GM12878 (cell line): Measurements from ENCODE around the gene DIAPH1. TPM values are rescaled to one million over a fixed set of nuclear protein-coding genes. Genes with fewer than 3 reads are reported as not detected.

ENCODE experiments used
- ATAC-seq: fragments of 200-7000 bp; cut with Tn5 transposase; 3 replicates; pipeline ENCODE4 v1.9.1; 2020; ENCODE audit warnings: mild to moderate bottlenecking, moderate library complexity
- BruUV-seq: library from RNA; stranded (reverse); fragments of 400-500 nt; replicated peaks from 2 replicates; lab custom pipeline; 2021; lab: Mats Ljungman, UMichigan
- CTCF ChIA-PET: fragments of 300-600 bp; sonication (Branson Sonifier 250); formaldehyde crosslinking; extraction: SDS; loops from one replicate; lab custom pipeline; 2021; ENCODE audit warnings: inconsistent platforms; lab: Yijun Ruan, JAX
- POLR2A ChIA-PET: fragments of 350-600 bp; formaldehyde crosslinking; extraction: SDS; loops from one replicate; lab custom pipeline; 2021; ENCODE audit warnings: inconsistent platforms; lab: Charles Lee
- RAD21 ChIA-PET: fragments of 300-600 bp; sonication (Branson Sonifier 250); formaldehyde crosslinking; loops from one replicate; lab custom pipeline; 2023; ENCODE audit warnings: antibody characterized with exemption; ENCODE audit not compliant: unreplicated experiment; lab: Charles Lee
- SMC1A ChIA-PET: fragments of 300-600 bp; sonication (Branson Sonifier 250); formaldehyde crosslinking; loops from one replicate; lab custom pipeline; 2023; ENCODE audit not compliant: unreplicated experiment, uncharacterized antibody; lab: Charles Lee
- DNase-seq: peaks from one replicate; pipeline ENCODE4 v3.0.0-alpha.2; 2011; ENCODE audit warnings: low read depth, low spot score
- FAIRE-seq: peaks from 3 replicates; lab custom pipeline; 2011; peaks lifted over from hg19 to GRCh38; lab: Jason Lieb, UNC
- H2AFZ ChIP-seq: 2 replicates; pipeline ENCODE4 v1.6.0; 2011; ENCODE audit warnings: low read depth, low read length, control low read depth; ENCODE audit not compliant: control insufficient read depth
- H3K27ac ChIP-seq: 2 replicates; pipeline ENCODE4 v1.5.1; 2011; ENCODE audit warnings: control low read depth; ENCODE audit not compliant: control insufficient read depth, insufficient read depth
- H3K27me3 ChIP-seq, 2 experiments: replicated peaks in 1 of 2; 2 replicates each; pipeline versions ENCODE4 v1.6.0 to v1.6.1; 2011; ENCODE audit warnings: low read length in 1 of 2; ENCODE audit not compliant: control insufficient read depth in 2 of 2, insufficient read depth in 2 of 2
- H3K36me3 ChIP-seq, 2 experiments: 2 replicates each; pipeline ENCODE4 v1.5.1; 2011; ENCODE audit warnings: low read length in 1 of 2; ENCODE audit not compliant: control insufficient read depth in 2 of 2, insufficient read depth in 2 of 2
- H3K4me1 ChIP-seq: 2 replicates; pipeline ENCODE4 v1.6.1; 2011; ENCODE audit warnings: mild to moderate bottlenecking, low read length, moderate library complexity, mixed read lengths; ENCODE audit not compliant: control insufficient read depth, insufficient read depth
- H3K4me2 ChIP-seq: 2 replicates; pipeline ENCODE4 v1.6.0; 2011; ENCODE audit warnings: control low read depth; ENCODE audit not compliant: control insufficient read depth, insufficient read depth
- H3K4me3 ChIP-seq: fragments of 200-600 bp; sonication (generic); 2 replicates; pipeline ENCODE4 v1.5.1; 2016
- H3K79me2 ChIP-seq: 2 replicates; pipeline ENCODE4 v1.6.0; 2011; ENCODE audit warnings: low read length; ENCODE audit not compliant: control insufficient read depth, insufficient read depth
- H3K9ac ChIP-seq: 2 replicates; pipeline ENCODE4 v1.8.0; 2011; ENCODE audit warnings: low read length, control low read depth, mixed read lengths; ENCODE audit not compliant: control insufficient read depth, insufficient read depth
- H3K9me3 ChIP-seq: replicated peaks from 3 replicates; pipeline ENCODE4 v1.5.1; 2011; ENCODE audit warnings: mild to moderate bottlenecking, low read length; ENCODE audit not compliant: control insufficient read depth, insufficient read depth
- H4K20me1 ChIP-seq: 2 replicates; pipeline ENCODE4 v1.6.0; 2011; ENCODE audit not compliant: control insufficient read depth, insufficient read depth
- BCL11A ChIP-seq: IDR thresholded peaks from 2 replicates; pipeline ENCODE4 v1.6.1; 2011; ENCODE audit warnings: low read depth, low read length
- CBX5 ChIP-seq: sonication (generic); IDR thresholded peaks from 2 replicates; pipeline ENCODE4 v1.6.1; 2016; ENCODE audit warnings: low read depth, moderate library complexity, mild to moderate bottlenecking, inconsistent platforms
- NFYA ChIP-seq: IDR thresholded peaks from 2 replicates; pipeline ENCODE4 v1.6.1; 2011; ENCODE audit warnings: low read depth, mild to moderate bottlenecking, low read length, improper control_type of control experiment, borderline replicate concordance
- PAX5 ChIP-seq: IDR thresholded peaks from 2 replicates; pipeline ENCODE4 v1.6.1; 2011; ENCODE audit warnings: low read depth, low read length, borderline replicate concordance
- SIN3A ChIP-seq: IDR thresholded peaks from 2 replicates; pipeline ENCODE4 v1.6.1; 2012; ENCODE audit warnings: low read depth, low read length, improper control_type of control experiment
- SPI1 ChIP-seq: IDR thresholded peaks from 2 replicates; pipeline ENCODE4 v1.6.1; 2011; ENCODE audit warnings: low read depth, mild to moderate bottlenecking, low read length, moderate library complexity, borderline replicate concordance; ENCODE audit not compliant: insufficient read depth
- TCF12 ChIP-seq: IDR thresholded peaks from 2 replicates; pipeline ENCODE4 v1.6.1; 2011; ENCODE audit warnings: low read depth, mild to moderate bottlenecking, low read length
- WGBS: methylation state at CpG from one replicate; pipeline ENCODE4 v1.1.6; 2016; ENCODE audit warnings: low lambda C conversion rate; ENCODE audit not compliant: insufficient replicate concordance, insufficient coverage; ENCODE audit errors: missing lambda C conversion rate; 5-methylcytosine and 5-hydroxymethylcytosine counted together
- in situ Hi-C: fragments of 300-500 bp; cut with MboI; formaldehyde crosslinking; loops from 9 replicates; pipeline ENCODE4 v1.14.3; 2018; ENCODE audit warnings: mixed read lengths
- intact Hi-C: fragments of 100-400 bp; cut with micrococcal nuclease; formaldehyde crosslinking; loops from one replicate; pipeline ENCODE4 v1.14.2; 2022; ENCODE audit not compliant: unreplicated experiment
- polyA plus RNA-seq, 11 experiments: library from polyadenylated mRNA; depleted of rRNA in 4 of 11; unstranded in 6 of 11; stranded (reverse) in 5 of 11; fragments of >200 nt; fragmentation: Nextera tagmentation in 4 of 11; fragmentation: Illumina TruSeq in 1 of 11; extraction: Ambion mirVana in 4 of 11; extraction: Trizol in 1 of 11; gene quantifications; 1 replicate in 1 of 11; 2 replicates in 10 of 11; pipeline versions ENCODE4 v1.2.1 to v1.2.3, GENCODE V29; 2011 to 2016; ENCODE audit warnings: inconsistent platforms in 2 of 11, missing spikeins in 2 of 11, low read depth in 1 of 11
- total RNA-seq, 4 experiments: library from RNA; depleted of rRNA in 3 of 4; stranded (reverse); fragments of >200 nt in 3 of 4; fragmentation: Illumina TruSeq in 1 of 4; extraction: Trizol in 1 of 4; gene quantifications; 2 replicates each; pipeline versions ENCODE4 v1.2.1 to v1.2.3, GENCODE V29; 2013 to 2021

The DIAPH1 gene
- total and polyA plus RNA-seq, 10 of the 15 experiments (the other 5 are each of a cell fraction or from before 2014, with no cell fraction given): 37.8 to 168 (median 59.0) TPM

DNA sequence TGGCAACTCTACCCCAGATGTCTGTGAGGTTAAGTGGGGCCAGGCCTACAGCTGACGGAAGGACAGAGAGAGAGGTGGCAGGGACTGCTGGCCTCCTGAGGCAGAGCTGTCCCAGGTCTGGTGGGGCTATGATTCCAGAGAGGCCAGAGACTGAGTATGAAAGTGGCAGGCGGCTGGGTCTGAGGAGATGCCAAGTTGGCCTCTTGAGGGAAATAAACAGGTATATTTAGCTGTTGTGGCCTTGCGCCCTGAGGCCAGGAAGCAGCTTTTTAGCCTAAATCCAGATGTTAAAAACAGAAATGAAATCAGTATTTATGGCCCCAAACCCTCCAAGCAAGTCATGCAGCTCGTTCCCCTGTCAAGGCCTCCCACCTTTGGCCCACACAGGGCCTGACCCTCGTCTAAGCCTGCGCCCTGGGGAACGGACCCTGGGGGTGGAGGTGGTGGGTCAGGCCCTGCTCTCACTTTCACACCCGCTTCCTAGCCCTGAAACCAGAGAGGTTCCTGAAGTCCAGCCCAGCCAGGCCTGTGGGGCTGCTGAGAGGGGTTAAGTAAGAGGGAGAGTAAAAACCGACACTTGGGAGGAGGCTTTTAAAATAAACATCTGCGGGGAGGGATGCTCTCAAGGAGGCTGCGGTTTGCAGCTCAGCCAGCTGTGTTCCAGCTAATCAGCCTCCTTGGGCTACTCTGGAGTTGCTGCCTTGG is 111.3 kb downstream of the DIAPH1 start (continued):
- TF ChIP-seq SPI1 (no peak), SIN3A (0 out of 2 replicates have a peak, but pooled peaks have one; percentile 50), PAX5 (peak; percentile 26; the same call in 1 of the 2 replicates), BCL11A (0 out of 2 replicates have a peak, but pooled peaks have one; percentile 9), TCF12 (peak; percentile 16; the same call in 1 of the 2 replicates)

DNA sequence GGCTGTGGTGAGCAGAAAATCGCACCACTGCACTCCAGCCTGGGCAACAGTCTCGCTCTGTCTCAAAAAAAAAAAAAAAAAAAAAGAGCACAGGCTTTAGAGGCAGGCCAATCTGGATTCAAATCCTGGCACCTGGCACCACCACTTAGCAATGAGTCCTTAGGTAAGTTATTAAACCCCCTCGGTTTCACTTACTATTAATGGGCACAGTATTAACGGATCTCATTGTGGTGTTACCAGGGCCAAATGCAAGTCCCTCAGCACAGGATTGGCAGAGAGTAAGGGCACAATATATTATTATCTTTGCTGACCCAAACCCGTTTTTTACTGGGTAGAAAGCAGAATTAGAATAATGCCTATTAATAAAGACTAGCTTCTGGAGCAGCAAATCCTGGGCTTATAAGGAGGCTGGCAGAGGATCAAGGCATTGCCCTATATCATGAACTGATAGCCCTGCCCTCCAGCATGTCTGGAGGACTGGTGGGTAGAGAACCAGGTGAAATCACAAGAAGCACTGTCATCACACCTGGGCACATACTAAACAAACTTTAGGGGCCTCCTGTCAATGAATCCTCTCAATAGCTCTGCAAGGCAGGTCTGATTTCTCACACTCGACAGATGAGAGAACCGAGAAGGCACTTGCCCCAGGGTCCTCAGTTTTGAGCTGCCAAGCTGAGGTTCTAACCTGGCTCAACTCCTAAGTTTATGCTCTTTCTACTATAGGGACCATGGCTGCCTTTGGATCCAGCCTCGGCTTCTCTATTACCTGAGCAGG is 112.2 kb downstream of the DIAPH1 start:
- Histone ChIP-seq H4K20me1 (no peaks in the 10 kb centered on the region), H3K79me2 (peaks cover 15% of the 10 kb centered on the region)
- no peak for DNase-seq
- FAIRE-seq: no peak
- POLR2A ChIA-PET: interaction anchor here (0.7 to 2.0 kb wide), 9 partner anchors 9 to 110 kb away, joined by 3 to 5 read pairs (median 3); partner anchors contain the start of gene PCDHGC5
- no peak for TF ChIP-seq NFYA
- no peak for TF ChIP-seq CBX5
- TF ChIP-seq, all 136 proteins: peak for 0
- in situ Hi-C loops: no loop called here
- 46% methylated on average over 7 of the region's 8 CpGs for WGBS
- no peak overlapping the region; the same call in 1 of the 2 replicates for H3K9ac ChIP-seq
- H3K27ac ChIP-seq: peak overlapping the region; percentile 90
- RAD21 ChIA-PET: interaction anchor here (1.1 to 11.6 kb wide), 10 partner anchors 14 to 93 kb away, joined by 3 to 109 read pairs (median 9); partner anchors contain the start of genes PCDHGA10, PCDHGA12, PCDHGB7 and PCDHGC3
- CTCF ChIA-PET: interaction anchor here (0.6 to 11.9 kb wide), 17 partner anchors 13 to 455 kb away, joined by 3 to 213 read pairs (median 11); partner anchors contain the start of genes PCDHGA10, PCDHGA11, PCDHGA12 and PCDHGB3
- H3K4me2 ChIP-seq: peak overlapping the region; percentile 78
- no peak overlapping the region for H2AFZ ChIP-seq
- BruUV-seq: no TSS peak
- intact Hi-C loops: no loop called here
- SMC1A ChIA-PET: interaction anchor here (1.1 to 10.8 kb wide), 12 partner anchors 8 to 85 kb away, joined by 3 to 176 read pairs (median 7); partner anchors contain the start of genes PCDHGA11, PCDHGA12 and PCDHGC3
- H3K36me3 ChIP-seq: peaks cover 0 to 4% of the 10 kb centered on the region in 2 experiments; a peak in 1 of 4 replicates
- ATAC-seq: no peak
- H3K4me3 ChIP-seq: no peak overlapping the region
- H3K27me3 ChIP-seq: no peaks in the 10 kb centered on the region
- H3K9me3 ChIP-seq: no peaks in the 10 kb centered on the region
- peaks cover 66% of the 10 kb centered on the region for H3K4me1 ChIP-seq
